GM18858 (cell line): Measurements from ENCODE around the gene PCDHGA11.
"Not testable (repeated sequence)": the region's sequence is repeated elsewhere in the genome, so short reads cannot be mapped to it uniquely, and the experiment has no call there.

Experiments
- ATAC-seq: cut with Tn5 transposase; IDR thresholded peaks from one replicate; pipeline ENCODE4 v1.9.1; 2021; ENCODE audit not compliant: unreplicated experiment

The PCDHGA11 gene

DNA sequence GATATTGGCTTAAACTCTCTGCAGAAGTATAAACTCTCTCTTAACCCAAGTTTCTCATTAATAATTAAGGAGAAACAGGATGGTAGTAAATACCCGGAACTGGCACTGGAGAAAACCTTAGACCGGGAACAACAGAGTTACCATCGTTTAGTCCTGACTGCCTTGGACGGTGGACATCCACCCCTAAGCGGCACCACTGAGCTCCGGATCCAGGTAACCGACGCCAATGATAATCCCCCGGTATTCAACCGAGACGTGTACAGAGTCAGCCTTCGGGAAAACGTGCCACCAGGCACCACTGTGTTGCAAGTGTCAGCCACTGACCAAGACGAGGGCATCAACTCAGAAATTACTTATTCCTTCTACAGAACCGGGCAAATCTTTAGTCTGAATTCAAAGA, 22.2 kb upstream of the PCDHGA11 start:
- no peak for ATAC-seq

GRCh38 chr5:141399555-141400258, 21.1 kb upstream of the PCDHGA11 start:
- ATAC-seq, result no peak

DNA sequence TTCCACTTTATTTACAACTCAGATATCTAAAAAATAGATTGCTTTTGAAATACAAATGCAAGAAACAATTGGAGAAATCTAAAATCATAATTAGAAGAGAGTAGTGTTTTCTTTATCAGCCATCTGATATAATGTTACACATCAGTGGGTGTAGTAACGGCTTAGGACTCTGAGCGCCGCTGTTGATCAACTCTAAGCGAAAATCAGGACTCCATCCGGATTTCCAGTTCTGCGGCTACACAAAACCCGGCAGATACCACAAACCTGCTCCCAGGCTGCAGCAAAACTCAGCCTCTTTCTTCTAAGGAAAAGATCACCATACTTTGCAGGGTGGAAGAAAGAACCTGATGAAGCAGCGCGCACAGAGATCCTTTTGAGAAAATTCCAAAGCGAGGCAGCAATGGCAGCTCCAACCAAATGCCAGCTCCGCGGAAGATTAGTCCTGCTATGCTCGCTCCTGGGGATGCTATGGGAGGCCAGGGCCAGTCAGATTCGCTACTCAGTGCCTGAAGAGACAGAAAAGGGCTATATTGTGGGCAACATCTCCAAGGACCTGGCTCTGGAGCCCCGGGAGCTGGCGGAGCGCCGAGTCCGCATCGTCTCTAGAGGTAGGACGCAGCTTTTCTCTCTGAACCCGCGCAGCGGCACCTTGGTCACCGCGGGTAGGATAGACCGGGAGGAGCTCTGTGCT, 18.2 kb upstream of the PCDHGA11 start, which contains the start of gene PCDHGA9:
Gene PCDHGA9, plus strand, starts transcription at position 226 of the 691 bp plus-strand sequence. Its CDS starts 175 bp downstream, at position 401.
- ATAC-seq, result no peak

DNA sequence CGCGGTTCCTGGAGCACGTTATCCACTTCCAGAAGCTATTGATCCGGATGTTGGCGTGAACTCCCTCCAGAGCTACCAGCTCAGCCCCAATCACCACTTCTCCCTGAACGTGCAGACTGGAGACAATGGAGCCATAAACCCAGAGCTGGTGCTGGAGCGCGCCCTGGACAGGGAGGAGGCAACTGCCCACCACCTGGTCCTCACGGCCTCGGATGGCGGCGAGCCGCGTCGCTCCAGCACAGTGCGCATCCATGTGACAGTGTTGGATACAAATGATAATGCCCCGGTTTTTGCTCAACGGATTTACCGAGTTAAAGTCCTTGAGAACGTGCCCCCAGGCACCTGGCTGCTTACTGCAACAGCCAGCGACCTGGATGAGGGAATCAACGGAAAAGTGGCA, 17.5 kb upstream of the PCDHGA11 start:
- no peak for ATAC-seq

DNA sequence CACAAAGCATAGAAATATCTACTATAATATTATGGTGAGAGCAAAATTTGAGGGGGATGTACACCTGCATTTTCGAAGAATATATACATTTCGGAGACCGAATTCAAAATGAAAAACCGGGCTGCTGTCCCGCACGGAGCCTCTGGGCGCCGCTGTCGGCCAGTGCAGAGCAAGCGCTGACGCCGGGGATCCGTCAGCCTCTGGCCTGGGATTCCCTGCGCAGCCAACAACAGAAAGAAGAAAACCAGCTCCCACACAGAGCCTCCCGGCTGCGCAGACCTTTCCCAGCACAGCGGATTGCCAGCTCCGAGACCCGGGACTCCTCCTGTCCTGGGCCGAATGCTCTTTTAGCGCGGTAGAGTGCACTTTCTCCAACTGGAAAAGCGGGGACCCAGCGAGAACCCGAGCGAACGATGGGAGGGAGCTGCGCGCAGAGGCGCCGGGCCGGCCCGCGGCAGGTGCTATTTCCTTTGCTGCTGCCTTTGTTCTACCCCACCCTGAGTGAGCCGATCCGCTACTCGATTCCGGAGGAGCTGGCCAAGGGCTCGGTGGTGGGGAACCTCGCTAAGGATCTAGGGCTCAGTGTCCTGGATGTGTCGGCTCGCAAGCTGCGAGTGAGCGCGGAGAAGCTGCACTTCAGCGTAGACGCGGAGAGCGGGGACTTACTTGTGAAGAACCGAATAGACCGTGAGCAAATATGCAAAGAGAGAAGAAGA, 12.9 kb upstream of the PCDHGA11 start, which contains the start of gene PCDHGB6:
Gene PCDHGB6, plus strand, starts transcription at position 232 of the 716 bp plus-strand sequence. Its CDS starts 182 bp downstream, at position 414.
- not testable (repeated sequence) for ATAC-seq

DNA sequence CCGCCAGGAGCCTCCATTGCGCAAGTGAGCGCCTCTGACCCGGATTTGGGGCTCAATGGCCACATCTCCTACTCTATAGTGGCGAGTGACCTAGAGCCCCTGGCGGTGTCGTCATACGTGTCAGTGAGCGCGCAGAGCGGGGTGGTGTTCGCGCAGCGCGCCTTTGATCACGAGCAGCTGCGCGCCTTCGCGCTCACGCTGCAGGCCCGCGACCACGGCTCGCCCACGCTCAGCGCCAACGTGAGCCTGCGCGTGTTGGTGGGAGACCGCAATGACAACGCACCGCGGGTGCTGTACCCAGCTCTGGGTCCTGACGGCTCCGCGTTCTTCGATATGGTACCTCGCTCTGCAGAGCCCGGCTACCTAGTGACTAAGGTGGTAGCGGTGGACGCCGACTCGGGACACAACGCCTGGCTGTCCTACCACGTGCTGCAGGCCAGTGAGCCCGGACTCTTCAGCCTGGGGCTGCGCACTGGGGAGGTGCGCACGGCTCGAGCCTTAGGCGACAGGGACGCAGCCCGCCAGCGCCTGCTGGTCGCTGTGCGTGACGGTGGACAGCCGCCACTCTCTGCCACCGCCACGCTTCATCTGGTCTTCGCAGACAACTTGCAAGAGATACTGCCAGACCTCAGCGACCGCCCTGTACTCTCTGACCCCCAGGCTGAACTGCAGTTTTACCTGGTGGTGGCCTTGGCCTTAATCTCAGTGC, 11.1 kb upstream of the PCDHGA11 start:
- ATAC-seq, result no peak

GRCh38 chr5:141411575-141411974, 9.3 kb upstream of the PCDHGA11 start:
- ATAC-seq, result no peak

DNA sequence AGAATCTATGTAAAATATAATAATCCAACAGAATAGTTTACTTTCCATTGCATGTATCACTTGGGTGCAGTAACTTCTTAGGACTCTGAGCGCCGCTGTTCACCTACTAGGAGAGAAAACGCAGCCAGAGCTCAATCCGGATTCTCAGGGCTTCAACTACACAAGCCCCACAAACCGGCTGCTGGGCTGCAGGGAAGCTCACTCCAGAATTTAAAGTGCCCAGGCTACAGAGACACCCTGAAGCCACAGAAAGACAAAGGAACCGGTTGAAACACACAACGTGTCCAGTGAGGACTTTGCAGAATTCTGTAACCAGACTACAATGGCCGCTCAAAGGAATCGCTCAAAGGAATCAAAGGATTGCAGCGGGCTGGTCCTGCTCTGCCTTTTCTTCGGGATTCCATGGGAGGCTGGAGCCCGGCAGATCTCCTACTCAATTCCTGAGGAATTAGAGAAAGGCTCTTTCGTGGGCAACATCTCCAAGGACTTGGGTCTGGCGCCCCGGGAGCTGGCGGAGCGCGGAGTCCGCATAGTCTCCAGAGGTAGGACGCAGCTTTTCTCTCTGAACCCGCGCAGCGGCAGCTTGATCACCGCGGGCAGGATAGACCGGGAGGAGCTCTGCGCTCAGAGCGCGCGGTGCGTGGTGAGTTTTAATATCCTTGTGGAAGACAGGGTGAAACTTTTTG, 7.9 kb upstream of the PCDHGA11 start, which contains the start of gene PCDHGA10:
Gene PCDHGA10, plus strand, starts transcription at position 134 of the 686 bp plus-strand sequence. Its CDS starts 189 bp downstream, at position 323.
- peak; percentile 68 for ATAC-seq

GRCh38 chr5:141413540-141414069, 7.2 kb upstream of the PCDHGA11 start:
- no peak for ATAC-seq

- not testable (repeated sequence) for ATAC-seq
Observed at GRCh38 chr5:141414548-141415274, 6.1 kb upstream of the PCDHGA11 start.

GRCh38 chr5:141415275-141415618, 5.6 kb upstream of the PCDHGA11 start:
- not testable (repeated sequence) for ATAC-seq

GRCh38 chr5:141417494-141418172, 3.2 kb upstream of the PCDHGA11 start, which contains the start of gene PCDHGB7:
Gene PCDHGB7 (plus strand): TSS chr5:141417677. CDS start chr5:141417860, 183 bp downstream.
- ATAC-seq, result peak; percentile 65

GRCh38 chr5:141419074-141419880, 1.6 kb upstream of the PCDHGA11 start:
- ATAC-seq, result no peak

DNA sequence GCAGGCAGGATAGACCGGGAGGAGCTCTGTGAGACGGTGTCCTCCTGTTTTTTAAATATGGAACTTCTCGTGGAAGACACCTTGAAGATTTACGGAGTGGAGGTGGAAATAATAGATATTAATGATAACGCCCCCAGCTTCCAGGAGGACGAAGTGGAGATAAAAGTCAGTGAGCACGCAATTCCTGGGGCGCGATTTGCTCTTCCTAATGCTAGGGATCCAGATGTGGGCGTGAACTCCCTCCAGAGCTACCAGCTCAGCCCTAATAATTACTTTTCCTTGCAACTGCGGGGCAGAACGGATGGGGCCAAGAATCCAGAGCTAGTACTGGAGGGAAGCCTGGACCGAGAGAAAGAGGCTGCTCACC, 621 bp downstream of the PCDHGA11 start:
- no peak for ATAC-seq

DNA sequence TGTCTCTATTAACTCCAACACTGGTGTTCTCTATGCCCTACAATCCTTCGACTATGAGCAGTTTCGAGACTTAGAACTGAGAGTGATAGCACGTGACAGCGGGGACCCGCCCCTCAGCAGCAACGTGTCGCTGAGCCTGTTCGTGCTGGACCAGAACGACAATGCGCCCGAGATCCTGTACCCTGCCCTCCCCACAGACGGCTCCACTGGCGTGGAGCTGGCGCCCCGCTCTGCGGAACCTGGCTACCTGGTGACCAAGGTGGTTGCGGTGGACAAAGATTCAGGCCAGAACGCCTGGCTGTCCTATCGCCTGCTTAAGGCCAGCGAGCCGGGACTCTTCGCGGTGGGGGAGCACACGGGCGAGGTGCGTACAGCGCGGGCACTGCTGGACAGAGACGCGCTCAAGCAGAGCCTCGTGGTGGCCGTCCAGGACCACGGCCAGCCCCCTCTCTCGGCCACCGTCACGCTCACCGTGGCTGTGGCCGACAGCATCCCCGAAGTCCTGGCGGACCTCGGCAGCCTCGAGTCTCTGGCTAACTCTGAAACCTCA, 2.0 kb downstream of the PCDHGA11 start:
- ATAC-seq, result no peak

DNA sequence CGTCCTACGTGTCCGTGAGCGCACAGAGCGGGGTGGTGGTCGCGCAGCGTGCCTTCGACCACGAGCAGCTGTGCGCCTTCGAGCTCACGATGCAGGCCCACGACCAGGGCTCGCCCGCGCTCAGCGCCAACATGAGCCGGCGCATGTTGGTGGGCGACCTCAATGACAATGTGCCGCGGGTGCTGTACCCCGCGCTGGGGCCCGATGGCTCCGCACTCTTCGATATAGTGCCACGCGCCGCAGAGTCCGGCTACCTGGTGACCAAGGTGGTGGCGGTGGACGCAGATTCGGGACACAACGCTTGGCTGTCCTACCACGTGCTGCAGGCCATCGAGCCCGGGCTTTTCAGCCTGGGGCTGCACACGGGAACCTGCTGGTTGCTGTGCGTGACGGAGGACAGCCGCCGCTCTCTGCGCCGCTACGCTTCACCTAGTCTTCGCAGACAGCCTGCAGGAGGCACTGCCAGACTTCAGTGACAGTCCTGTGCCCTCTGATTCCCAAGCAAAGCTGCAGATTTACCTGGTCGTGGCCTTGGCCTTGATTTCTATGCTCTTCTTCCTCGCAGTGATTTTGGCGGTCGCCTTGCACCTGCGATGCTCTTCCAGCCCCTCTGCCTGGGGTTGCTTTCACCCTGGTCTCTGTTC, 7.1 kb downstream of the PCDHGA11 start:
- ATAC-seq, result no peak
